T-cell (primary cell): ENCODE results near the gene XXYLT1. TPM values are rescaled to one million over a fixed set of nuclear protein-coding genes. Genes with fewer than 3 reads are reported as not detected.

Experiments
- ATAC-seq, 4 experiments: fragments of 200-7000 bp in 3 of 4; fragments of 150-1000 bp in 1 of 4; cut with Tn5 transposase; replicated peaks in 1 of 4; 1 replicate in 3 of 4; 2 replicates in 1 of 4; pipeline ENCODE4 v1.10.0; 2021; ENCODE audit warnings: moderate library complexity in 3 of 4, mild to moderate bottlenecking in 2 of 4, moderate number of reproducible peaks in 1 of 4
- CTCF ChIA-PET, 2 donors: fragments of 300-600 bp; sonication (Branson Sonifier 250); formaldehyde crosslinking; loops; one replicate each; lab custom pipeline; 2022; ENCODE audit warnings: antibody characterized with exemption in 2 of 2; lab: Charles Lee
- POLR2A ChIA-PET, 2 donors: fragments of 300-600 bp; sonication (Branson Sonifier 250); formaldehyde crosslinking; loops; one replicate each; lab custom pipeline; 2022; ENCODE audit warnings: antibody characterized with exemption in 2 of 2; lab: Charles Lee
- DNase-seq, 35 experiments: peaks; one replicate each; pipeline versions ENCODE4 v3.0.0 to v3.0.0-alpha.2; 2013 to 2023
- H3K27ac ChIP-seq: one replicate; pipeline ENCODE4 v1.5.1; 2013; ENCODE audit warnings: low read length
- H3K27me3 ChIP-seq, 2 experiments: replicated peaks in 1 of 2; 1 replicate in 1 of 2; 2 replicates in 1 of 2; pipeline versions ENCODE4 v1.6.1 to v1.7.0; 2013; ENCODE audit warnings: low read length in 1 of 2, mixed read lengths in 1 of 2; ENCODE audit not compliant: control insufficient read depth in 2 of 2, insufficient read depth in 2 of 2; ENCODE audit errors: extremely low read depth in 1 of 2
- H3K36me3 ChIP-seq, 2 donors: 1 replicate in 1 of 2; 2 replicates in 1 of 2; pipeline versions ENCODE4 v1.6.1 to v1.7.0; 2013; ENCODE audit warnings: low read length in 1 of 2; ENCODE audit not compliant: control insufficient read depth in 2 of 2, insufficient read depth in 1 of 2; ENCODE audit errors: extremely low read depth in 1 of 2
- H3K4me1 ChIP-seq, 2 experiments: 1 replicate in 1 of 2; 2 replicates in 1 of 2; pipeline versions ENCODE4 v1.6.1 to v1.7.0; 2013; ENCODE audit warnings: low read length in 2 of 2, mixed read lengths in 1 of 2; ENCODE audit not compliant: insufficient read depth in 2 of 2, control insufficient read depth in 1 of 2; ENCODE audit errors: extremely low read depth in 1 of 2
- H3K4me3 ChIP-seq, 2 donors: 1 replicate in 1 of 2; 2 replicates in 1 of 2; pipeline versions ENCODE4 v1.5.1 to v1.7.0; 2013; ENCODE audit warnings: mild to moderate bottlenecking in 2 of 2, low read length in 1 of 2, moderate library complexity in 1 of 2; ENCODE audit not compliant: control insufficient read depth in 1 of 2; ENCODE audit errors: extremely low read depth in 1 of 2
- H3K9me3 ChIP-seq: 2 replicates; pipeline ENCODE4 v1.7.0; 2013
- H3K27ac Mint-ChIP-seq, 2 donors: one replicate each; pipeline ENCODE4 v1.8.0; 2020 to 2021; ENCODE audit warnings: mild to moderate bottlenecking in 2 of 2, mixed read lengths in 2 of 2
- H3K27me3 Mint-ChIP-seq, 2 donors: one replicate each; pipeline ENCODE4 v1.8.0; 2021 to 2022; ENCODE audit warnings: mixed read lengths in 2 of 2
- H3K36me3 Mint-ChIP-seq: one replicate; pipeline ENCODE4 v1.8.0; 2021; ENCODE audit warnings: mixed read lengths
- H3K4me1 Mint-ChIP-seq, 3 donors: one replicate each; pipeline ENCODE4 v1.8.0; 2020 to 2022; ENCODE audit warnings: mixed read lengths in 3 of 3, mild to moderate bottlenecking in 1 of 3
- H3K4me3 Mint-ChIP-seq, 3 donors: one replicate each; pipeline ENCODE4 v1.8.0; 2020 to 2022; ENCODE audit warnings: mild to moderate bottlenecking in 3 of 3, mixed read lengths in 3 of 3, moderate library complexity in 3 of 3
- H3K9me3 Mint-ChIP-seq, 3 donors: one replicate each; pipeline ENCODE4 v1.8.0; 2020 to 2022; ENCODE audit warnings: mixed read lengths in 3 of 3
- WGBS: methylation state at CpG from one replicate; pipeline ENCODE4 v1.1.5; 2013; ENCODE audit warnings: missing lambda C conversion rate; ENCODE audit not compliant: insufficient coverage; 5-methylcytosine and 5-hydroxymethylcytosine counted together
- total RNA-seq, 35 experiments: library from RNA in 6 of 35; stranded (reverse) in 6 of 35; fragments of 120-200 nt in 1 of 35; gene quantifications; one replicate each; pipeline versions ENCODE4 v1.2.1 to v1.2.4 and lab custom pipeline; 2013 to 2026

Gene XXYLT1
- total RNA-seq, 5 donors from 2014 or later (not counting 1 experiment from before 2014, with no cell fraction given), result 4.6 to 9.1 (median 5.7) TPM

DNA sequence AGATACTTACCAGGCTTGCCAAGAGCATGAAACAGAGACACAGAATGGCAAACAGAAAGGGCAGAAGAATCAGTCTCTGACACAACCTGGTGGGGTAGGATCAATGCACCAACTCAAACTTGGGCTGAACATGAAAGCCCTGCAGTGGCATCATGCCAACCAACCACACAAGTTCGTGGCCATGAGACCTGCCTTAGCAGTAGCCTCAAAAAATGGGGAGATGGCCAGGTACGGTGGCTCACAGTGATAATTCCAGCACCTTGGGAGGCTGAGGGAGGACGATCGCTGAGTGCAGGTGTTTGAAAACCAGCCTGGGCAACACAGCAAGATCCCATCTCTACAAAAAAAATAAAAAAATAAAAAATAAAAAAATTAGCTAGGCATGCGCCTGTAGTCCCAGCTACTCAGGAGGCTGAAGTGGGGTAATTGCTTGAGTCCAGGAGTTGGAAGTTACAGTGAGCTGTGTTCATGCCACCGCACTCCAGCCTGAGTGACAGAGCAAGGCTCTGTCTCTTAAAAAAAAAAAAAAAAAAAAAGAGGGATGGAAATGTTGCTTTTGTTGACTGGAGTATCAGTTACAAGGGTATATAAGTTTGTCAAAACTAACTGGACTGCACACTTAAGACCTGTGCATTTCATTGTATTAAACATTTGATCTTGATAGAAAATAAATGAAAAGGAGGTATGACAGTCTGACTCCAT, 93.4 kb downstream of the XXYLT1 start:
- Histone ChIP-seq H3K9me3 (no peaks in the 10 kb centered on the region), H3K27ac (no peak overlapping the region), H3K27me3 (no peaks in the 10 kb centered on the region), H3K4me1 (peaks cover 9 to 11% of the 10 kb centered on the region in 2 experiments), H3K4me3 (no peak overlapping the region), H3K36me3 (no peaks in the 10 kb centered on the region)
- WGBS, result 79% methylated on average over 2 of the region's 6 CpGs
- no peak for DNase-seq
- no peaks in the 10 kb centered on the region for H3K9me3 Mint-ChIP-seq
- CTCF ChIA-PET, result no interaction called here
- peak overlapping the region in 1 of 3 donors; percentile 22 for H3K4me3 Mint-ChIP-seq
- POLR2A ChIA-PET, result interaction anchor here in 1 of 2 donors (0.7 kb wide), 1 partner anchor 304 kb away, joined by 4 read pairs; no protein-coding TSS in a partner anchor
- peaks cover 15 to 17% (median 17%) of the 10 kb centered on the region in 3 donors for H3K4me1 Mint-ChIP-seq
- no peak for ATAC-seq
- no peak overlapping the region for H3K27ac Mint-ChIP-seq
- H3K36me3 Mint-ChIP-seq, result peaks cover 21% of the 10 kb centered on the region
- H3K27me3 Mint-ChIP-seq, result no peaks in the 10 kb centered on the region

DNA sequence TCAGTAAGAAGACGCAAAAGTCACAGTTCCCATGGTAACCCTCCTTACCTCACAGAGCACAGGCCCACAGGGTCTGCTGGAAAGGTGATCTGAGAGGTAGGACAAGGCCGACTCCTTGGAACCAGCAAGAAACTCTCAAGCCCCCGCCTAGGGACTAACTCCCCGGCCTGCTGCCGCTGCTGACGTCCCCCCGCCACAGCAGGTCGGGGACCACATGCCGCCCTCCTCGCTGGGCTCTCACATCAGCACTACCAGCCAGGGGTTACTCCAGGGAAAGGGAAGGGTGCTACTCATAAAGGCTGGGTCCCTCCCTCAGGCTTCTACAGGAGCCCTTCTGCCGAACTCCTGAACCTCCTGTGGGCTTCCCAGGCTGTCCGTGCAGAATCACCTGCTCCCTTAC, 94.2 kb downstream of the XXYLT1 start:
- Histone ChIP-seq H3K27me3 (no peaks in the 10 kb centered on the region), H3K27ac (no peak overlapping the region), H3K9me3 (no peaks in the 10 kb centered on the region), H3K36me3 (no peaks in the 10 kb centered on the region), H3K4me3 (no peak overlapping the region), H3K4me1 (peaks cover 3 to 6% of the 10 kb centered on the region in 2 experiments)
- CTCF ChIA-PET, result no interaction called here
- no peak overlapping the region for H3K27ac Mint-ChIP-seq
- no peak overlapping the region for H3K4me3 Mint-ChIP-seq
- H3K4me1 Mint-ChIP-seq, result peaks cover 8 to 9% (median 9%) of the 10 kb centered on the region in 3 donors
- POLR2A ChIA-PET, result no interaction called here
- DNase-seq (no peak), ATAC-seq (no peak)
- no peaks in the 10 kb centered on the region for H3K9me3 Mint-ChIP-seq
- H3K27me3 Mint-ChIP-seq, result no peaks in the 10 kb centered on the region
- WGBS, result 98% methylated on average over 8 of the region's 12 CpGs
- H3K36me3 Mint-ChIP-seq, result peaks cover 21% of the 10 kb centered on the region

DNA sequence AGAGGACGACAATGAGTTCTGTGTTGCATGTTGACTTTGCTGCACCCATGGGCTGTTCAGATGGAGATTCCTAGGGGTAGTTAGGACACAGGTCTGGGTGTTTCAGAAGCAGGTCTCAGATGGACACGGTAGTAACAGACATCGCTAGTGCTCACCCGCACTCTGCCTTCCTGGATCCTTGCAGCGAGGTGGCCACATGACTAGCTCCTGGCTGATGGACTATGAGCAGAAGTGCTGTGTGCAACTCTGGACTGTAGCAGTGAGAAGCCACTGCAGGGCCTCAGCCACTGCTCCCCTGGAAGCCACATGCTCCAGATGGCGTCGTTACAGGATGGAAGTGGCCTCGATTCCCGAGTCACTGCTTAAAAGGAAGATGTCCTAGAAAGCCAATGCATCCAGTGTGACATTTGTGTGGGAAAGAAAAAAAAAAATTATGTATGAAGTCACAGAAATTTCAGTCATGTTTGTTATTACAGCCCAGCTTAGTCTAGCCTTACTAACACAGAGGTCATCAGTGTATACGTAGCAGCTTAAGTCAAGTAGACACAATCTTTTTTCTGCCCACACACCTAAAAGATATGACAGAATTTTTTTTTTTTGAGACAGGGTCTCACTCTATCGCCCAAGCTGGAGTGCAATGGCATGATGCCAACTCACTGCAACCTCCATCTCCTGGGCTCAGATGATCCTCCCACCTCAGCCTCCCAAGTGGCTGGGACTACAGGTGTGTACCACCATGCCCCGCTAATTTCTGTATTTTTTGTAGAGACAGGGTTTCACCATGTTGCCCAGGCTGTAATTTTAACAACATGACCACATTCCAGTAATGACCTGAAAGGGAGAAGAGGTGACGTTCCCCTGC, 95.3 kb downstream of the XXYLT1 start:
- 100% methylated on average over 5 of the region's 13 CpGs for WGBS
- Histone ChIP-seq H3K4me3 (no peak overlapping the region), H3K27me3 (no peaks in the 10 kb centered on the region), H3K27ac (no peak overlapping the region), H3K36me3 (no peaks in the 10 kb centered on the region), H3K9me3 (no peaks in the 10 kb centered on the region), H3K4me1 (peaks cover 0 to 6% of the 10 kb centered on the region in 2 experiments)
- H3K4me3 Mint-ChIP-seq, result no peak overlapping the region
- peaks cover 21% of the 10 kb centered on the region for H3K36me3 Mint-ChIP-seq
- ATAC-seq (no peak), DNase-seq (no peak)
- no peak overlapping the region for H3K27ac Mint-ChIP-seq
- ChIA-PET POLR2A (interaction anchor here in 1 of 2 donors (0.6 kb wide), 1 partner anchor 32 kb away, joined by 4 read pairs; no protein-coding TSS in a partner anchor), CTCF (no interaction called here)
- H3K4me1 Mint-ChIP-seq, result peaks cover 3 to 8% (median 4%) of the 10 kb centered on the region in 3 donors
- H3K9me3 Mint-ChIP-seq, result no peaks in the 10 kb centered on the region
- H3K27me3 Mint-ChIP-seq, result no peaks in the 10 kb centered on the region

DNA sequence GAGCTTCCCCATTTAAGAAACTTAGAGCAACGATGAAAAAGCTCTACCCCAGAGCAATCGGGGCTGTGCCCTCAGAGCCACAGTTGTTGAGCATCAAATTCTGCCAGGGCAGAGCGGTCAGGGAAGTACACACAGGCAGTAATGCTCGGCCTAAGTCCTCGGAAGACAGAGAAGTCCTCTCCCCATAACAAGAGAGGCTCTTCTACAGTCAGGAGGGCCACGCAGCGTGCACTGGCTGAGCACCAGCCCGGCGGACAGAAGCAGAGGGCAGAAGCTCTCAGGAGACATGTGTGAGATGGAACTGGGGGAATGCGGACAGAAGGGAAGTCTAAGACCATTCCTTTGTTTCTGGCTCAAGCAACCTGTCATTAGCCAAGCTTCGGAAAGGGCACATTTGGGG, 95.9 kb downstream of the XXYLT1 start:
- H3K36me3 ChIP-seq, result no peaks in the 10 kb centered on the region
- Mint-ChIP-seq H3K36me3 (peaks cover 21% of the 10 kb centered on the region), H3K27me3 (no peaks in the 10 kb centered on the region), H3K4me1 (peaks cover 3 to 8% (median 4%) of the 10 kb centered on the region in 3 donors), H3K4me3 (no peak overlapping the region), H3K27ac (no peak overlapping the region), H3K9me3 (no peaks in the 10 kb centered on the region)
- POLR2A ChIA-PET, result interaction anchor here in 1 of 2 donors (0.9 kb wide), 1 partner anchor 421 kb away, joined by 3 read pairs; no protein-coding TSS in a partner anchor
- no peaks in the 10 kb centered on the region for H3K9me3 ChIP-seq
- no peak overlapping the region for H3K27ac ChIP-seq
- DNase-seq, result no peak
- CTCF ChIA-PET, result no interaction called here
- WGBS, result 94% methylated on average over 6 of the region's 11 CpGs
- H3K4me1 ChIP-seq, result peaks cover 0 to 6% of the 10 kb centered on the region in 2 experiments
- no peak overlapping the region for H3K4me3 ChIP-seq
- H3K27me3 ChIP-seq, result no peaks in the 10 kb centered on the region
- ATAC-seq, result no peak

DNA sequence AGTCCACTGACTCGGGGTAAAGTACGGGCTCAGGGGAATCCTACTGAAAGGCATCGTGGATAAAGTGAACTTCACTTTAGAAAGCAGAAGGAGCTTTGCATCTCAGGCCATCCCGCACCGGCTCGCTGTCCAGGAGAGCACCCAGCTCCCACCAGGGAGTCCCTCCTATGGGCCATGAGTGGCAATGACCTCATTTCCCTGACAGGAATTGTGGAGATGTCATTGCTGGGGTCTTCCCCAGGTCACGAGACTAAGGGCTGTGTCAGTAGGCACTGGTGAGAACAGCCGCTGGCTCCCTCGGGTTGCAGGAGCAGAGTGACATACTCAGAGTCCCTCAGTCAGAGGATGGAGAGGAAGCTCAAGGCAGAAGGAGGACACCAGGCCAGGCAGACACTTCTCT, 97.3 kb downstream of the XXYLT1 start:
- Mint-ChIP-seq H3K4me3 (no peak overlapping the region), H3K36me3 (peaks cover 21% of the 10 kb centered on the region), H3K27ac (no peak overlapping the region), H3K4me1 (peaks cover 3 to 7% (median 4%) of the 10 kb centered on the region in 3 donors), H3K27me3 (no peaks in the 10 kb centered on the region), H3K9me3 (no peaks in the 10 kb centered on the region)
- ATAC-seq (no peak), DNase-seq (no peak)
- Histone ChIP-seq H3K36me3 (no peaks in the 10 kb centered on the region), H3K27ac (no peak overlapping the region), H3K27me3 (no peaks in the 10 kb centered on the region), H3K4me3 (no peak overlapping the region), H3K9me3 (no peaks in the 10 kb centered on the region), H3K4me1 (peaks cover 0 to 6% of the 10 kb centered on the region in 2 experiments)
- ChIA-PET CTCF (no interaction called here), POLR2A (no interaction called here)
- 98% methylated on average over 8 of the region's 9 CpGs for WGBS

DNA sequence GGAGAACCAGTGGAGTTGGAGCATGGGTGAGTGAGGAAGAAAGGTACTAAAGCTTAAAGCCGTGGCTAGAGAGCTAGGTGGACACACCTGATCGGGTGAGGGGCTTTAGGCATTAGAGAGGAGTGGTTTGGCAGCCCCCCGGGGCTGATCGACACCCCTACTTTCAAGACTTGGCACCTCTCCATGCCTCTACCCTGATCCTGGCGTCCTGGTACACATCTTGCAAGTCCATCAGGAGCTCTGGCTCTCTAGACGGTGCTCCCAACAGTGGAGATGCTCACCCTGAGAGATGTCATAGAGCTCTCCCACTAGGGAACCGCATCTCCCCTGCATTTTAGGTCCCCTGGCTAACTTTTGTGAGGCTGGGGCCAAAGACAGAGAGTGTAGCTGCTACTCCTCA, 98.1 kb downstream of the XXYLT1 start:
- POLR2A ChIA-PET, result interaction anchor here in 1 of 2 donors (0.5 kb wide), 1 partner anchor 19 kb away, joined by 3 read pairs; no protein-coding TSS in a partner anchor
- Mint-ChIP-seq H3K9me3 (no peaks in the 10 kb centered on the region), H3K27ac (no peak overlapping the region), H3K4me3 (no peak overlapping the region), H3K36me3 (peaks cover 18% of the 10 kb centered on the region), H3K27me3 (no peaks in the 10 kb centered on the region), H3K4me1 (no peaks in the 10 kb centered on the region)
- no peaks in the 10 kb centered on the region for H3K36me3 ChIP-seq
- no peak overlapping the region for H3K4me3 ChIP-seq
- H3K27ac ChIP-seq, result no peak overlapping the region
- WGBS, result 100% methylated on average over 4 of the region's 7 CpGs
- no peaks in the 10 kb centered on the region for H3K27me3 ChIP-seq
- DNase-seq (no peak), ATAC-seq (no peak)
- H3K9me3 ChIP-seq, result no peaks in the 10 kb centered on the region
- H3K4me1 ChIP-seq, result no peaks in the 10 kb centered on the region
- CTCF ChIA-PET, result no interaction called here
